ENCODE results near the gene TIPARP.

GRCh38 chr3:156680243-156680914 lies 6.0 kb downstream of the TIPARP start:
- TF ChIP-seq CTCF (conservative IDR thresholded peaks at IDR 0.05; ENCODE audit: low read length) (no peak), EZH2phosphoT487 (IDR thresholded peaks at IDR 0.05; ENCODE audit: borderline replicate concordance, low read depth, low read length) (no peak)

Measured in OCI-LY7 (cell line).